ENCODE data around the gene MOB1B.
"Not testable (repeated sequence)": the region's sequence is repeated elsewhere in the genome, so short reads cannot be mapped to it uniquely, and the experiment has no call there.

MOB1B gene

DNA sequence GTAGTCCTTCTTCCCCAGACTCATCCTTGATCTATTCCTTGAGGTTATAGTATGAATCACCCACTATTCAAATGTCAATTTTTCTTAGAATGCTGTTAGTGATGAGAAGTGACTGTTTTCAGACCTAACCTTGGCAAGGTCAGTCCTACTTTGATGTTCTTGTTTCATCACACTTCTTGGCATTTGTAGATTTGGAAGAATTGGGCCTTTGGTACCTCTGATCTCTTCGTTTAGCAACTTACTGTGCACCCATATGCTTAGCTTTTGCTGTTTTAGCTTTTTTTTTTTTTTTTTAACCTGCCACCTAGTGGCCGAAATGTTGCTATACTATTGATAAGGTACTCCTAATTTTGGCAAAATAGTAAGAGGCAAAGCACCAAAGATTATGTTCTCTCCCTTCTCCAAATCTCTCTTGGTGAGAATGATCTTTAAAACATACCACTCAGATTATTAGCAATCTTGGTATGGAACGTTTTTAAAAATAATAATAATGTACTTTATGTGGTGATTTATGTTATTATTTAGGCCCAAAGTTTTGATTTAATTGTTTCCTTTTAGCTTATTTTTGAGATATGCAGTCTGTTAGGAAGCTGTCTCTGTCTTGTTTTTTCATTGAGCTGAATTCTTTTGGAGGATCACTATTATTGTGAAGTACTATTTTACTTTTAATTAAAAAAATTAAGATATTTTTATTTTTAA lies 107.9 kb downstream of the MOB1B start:
- DNase-seq: no peak

DNA sequence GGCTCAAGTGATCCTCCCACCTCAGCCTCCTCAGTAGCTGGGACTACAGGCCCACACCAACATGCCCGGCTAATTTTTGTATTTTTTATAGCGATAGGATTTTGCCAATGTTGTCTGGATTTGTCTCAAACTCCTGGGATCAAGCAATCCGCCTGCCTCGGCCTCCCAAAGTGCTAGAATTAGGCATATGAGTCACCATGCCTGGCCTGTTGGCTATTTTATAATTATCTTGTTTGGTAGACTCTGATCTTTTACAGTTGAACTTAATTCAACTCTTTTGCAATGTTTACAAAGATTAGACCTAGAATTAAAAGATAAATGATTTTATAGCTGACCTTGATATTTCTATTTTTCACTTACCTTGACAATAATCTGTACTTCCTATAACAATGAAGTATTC lies 109.3 kb downstream of the MOB1B start:
- no peak for DNase-seq

- DNase-seq: not testable (repeated sequence)
Observed at GRCh38 chr4:71017391-71017790, 115.2 kb downstream of the MOB1B start.

- DNase-seq: no peak
Observed at GRCh38 chr4:71020611-71021010, 118.4 kb downstream of the MOB1B start.

DNA sequence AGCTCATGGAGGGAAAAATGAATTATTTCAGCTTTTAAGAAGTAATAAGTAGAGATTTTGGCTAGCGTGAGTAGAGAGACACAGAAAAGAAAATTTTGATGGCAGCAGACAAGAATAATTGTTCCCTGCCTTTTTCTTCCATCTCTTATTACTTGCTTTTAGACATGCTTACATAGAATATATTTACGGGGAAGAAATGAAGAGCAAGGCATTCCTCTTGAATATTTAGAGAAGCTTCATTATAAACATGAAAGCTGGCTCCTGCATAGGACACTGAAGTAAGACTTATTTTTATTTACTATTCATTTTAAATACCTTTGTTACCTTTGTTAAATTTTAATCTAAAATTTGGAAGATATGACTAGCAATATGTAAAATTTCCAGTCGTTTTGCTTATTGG lies 123.5 kb downstream of the MOB1B start:
- DNase-seq: no peak

DNA sequence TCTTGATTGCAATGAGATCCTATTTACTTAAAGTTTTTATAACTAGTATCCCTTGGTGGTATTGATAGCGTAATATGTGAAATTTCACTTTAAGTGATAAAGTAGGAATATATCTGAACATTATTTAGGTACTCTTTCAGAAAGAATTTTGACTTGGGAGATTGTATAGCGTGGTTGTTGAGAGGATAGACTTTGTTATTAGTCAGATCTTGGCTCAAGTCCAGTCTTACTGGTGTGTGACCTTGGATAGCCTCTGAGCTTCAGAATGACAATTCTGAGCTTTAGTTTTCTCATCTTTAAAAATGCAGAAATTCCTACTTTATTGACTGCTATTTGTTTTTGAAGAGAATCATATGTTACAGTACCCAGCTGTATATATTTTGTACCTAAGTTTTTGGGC lies 123.9 kb downstream of the MOB1B start:
- no peak for DNase-seq

GRCh38 chr4:71027611-71028010 lies 125.4 kb downstream of the MOB1B start:
- no peak for DNase-seq

GRCh38 chr4:71029504-71029903 lies 127.3 kb downstream of the MOB1B start:
- DNase-seq: no peak

- DNase-seq: not testable (repeated sequence)
Observed at GRCh38 chr4:71032106-71032505, 129.9 kb downstream of the MOB1B start.
